Aorta (tissue), 5 donors: ENCODE results near the gene APOB. TPM values are rescaled to one million over a fixed set of nuclear protein-coding genes. Genes with fewer than 3 reads are reported as not detected.

Experiments
- ATAC-seq: fragments of 200-7000 bp; cut with Tn5 transposase; one replicate; pipeline ENCODE4 v1.9.1; 2022; ENCODE audit warnings: moderate library complexity; ENCODE audit not compliant: low FRiP score
- DNase-seq, 2 donors: peaks; one replicate each; pipeline ENCODE4 v3.0.0-alpha.2; 2020
- H3K27ac ChIP-seq, 2 donors: one replicate each; pipeline ENCODE4 v1.5.1; 2013; ENCODE audit warnings: low read length in 2 of 2, mild to moderate bottlenecking in 2 of 2, moderate library complexity in 2 of 2, control low read depth in 1 of 2, inconsistent platforms in 1 of 2, low read depth in 1 of 2
- H3K27me3 ChIP-seq, 2 donors: one replicate each; pipeline ENCODE4 v1.6.1; 2013; ENCODE audit warnings: control low read depth in 1 of 2, low read length in 1 of 2, mild to moderate bottlenecking in 1 of 2, moderate library complexity in 1 of 2; ENCODE audit not compliant: insufficient read depth in 2 of 2, control insufficient read depth in 1 of 2
- H3K36me3 ChIP-seq, 2 donors: one replicate each; pipeline ENCODE4 v1.6.1; 2013; ENCODE audit warnings: control low read depth in 1 of 2, low read length in 1 of 2, mild to moderate bottlenecking in 1 of 2; ENCODE audit not compliant: insufficient read depth in 2 of 2, control insufficient read depth in 1 of 2
- H3K4me1 ChIP-seq, 2 donors: one replicate each; pipeline ENCODE4 v1.6.1; 2013; ENCODE audit warnings: low read length in 2 of 2, control low read depth in 1 of 2, mild to moderate bottlenecking in 1 of 2, moderate library complexity in 1 of 2; ENCODE audit not compliant: insufficient read depth in 2 of 2, control insufficient read depth in 1 of 2
- H3K4me3 ChIP-seq, 2 donors: one replicate each; pipeline ENCODE4 v1.5.1; 2013; ENCODE audit warnings: low read length in 2 of 2, control low read depth in 1 of 2, mild to moderate bottlenecking in 1 of 2
- H3K9me3 ChIP-seq: one replicate; pipeline ENCODE4 v1.6.1; 2013; ENCODE audit warnings: mild to moderate bottlenecking, low read length; ENCODE audit not compliant: control insufficient read depth
- WGBS, 2 donors: extraction: QIAGEN DNeasy Blood & Tissue Kit; methylation state at CpG; one replicate each; pipeline ENCODE4 v1.1.7; 2013; 5-methylcytosine and 5-hydroxymethylcytosine counted together
- intact Hi-C, 2 donors: fragments of 100-400 bp; cut with DNase I; formaldehyde crosslinking; loops; one replicate each; pipeline versions ENCODE4 v1.14.2 to v1.15.0; 2022
- polyA plus RNA-seq, 2 donors: library from polyadenylated mRNA; stranded (reverse); fragments of 200-250 nt; gene quantifications; one replicate each; pipeline ENCODE4 v1.2.3, GENCODE V29; 2013
- total RNA-seq, 2 donors: library from RNA; stranded (reverse); fragmentation: NEBNext Ultra II Directional; extraction: Animal tissue kit (Norgen Biotek cat#: 25700); gene quantifications; one replicate each; pipeline ENCODE4 v1.2.1, GENCODE V29; 2021
- donor health status: healthy with polysubstance abuse.
- donor health status: Bipolar disorder and iron deficiency.
- donor health status: DM: no; HTN: no; CAD: no.
- donor health status: DM: no; HTN: no; CAD: no.
- donor health status: DM: yes; HTN: yes; CAD: no.

APOB gene
- total and polyA plus RNA-seq, 4 donors = 0.38 to 8.8 (median 5.3) TPM

DNA sequence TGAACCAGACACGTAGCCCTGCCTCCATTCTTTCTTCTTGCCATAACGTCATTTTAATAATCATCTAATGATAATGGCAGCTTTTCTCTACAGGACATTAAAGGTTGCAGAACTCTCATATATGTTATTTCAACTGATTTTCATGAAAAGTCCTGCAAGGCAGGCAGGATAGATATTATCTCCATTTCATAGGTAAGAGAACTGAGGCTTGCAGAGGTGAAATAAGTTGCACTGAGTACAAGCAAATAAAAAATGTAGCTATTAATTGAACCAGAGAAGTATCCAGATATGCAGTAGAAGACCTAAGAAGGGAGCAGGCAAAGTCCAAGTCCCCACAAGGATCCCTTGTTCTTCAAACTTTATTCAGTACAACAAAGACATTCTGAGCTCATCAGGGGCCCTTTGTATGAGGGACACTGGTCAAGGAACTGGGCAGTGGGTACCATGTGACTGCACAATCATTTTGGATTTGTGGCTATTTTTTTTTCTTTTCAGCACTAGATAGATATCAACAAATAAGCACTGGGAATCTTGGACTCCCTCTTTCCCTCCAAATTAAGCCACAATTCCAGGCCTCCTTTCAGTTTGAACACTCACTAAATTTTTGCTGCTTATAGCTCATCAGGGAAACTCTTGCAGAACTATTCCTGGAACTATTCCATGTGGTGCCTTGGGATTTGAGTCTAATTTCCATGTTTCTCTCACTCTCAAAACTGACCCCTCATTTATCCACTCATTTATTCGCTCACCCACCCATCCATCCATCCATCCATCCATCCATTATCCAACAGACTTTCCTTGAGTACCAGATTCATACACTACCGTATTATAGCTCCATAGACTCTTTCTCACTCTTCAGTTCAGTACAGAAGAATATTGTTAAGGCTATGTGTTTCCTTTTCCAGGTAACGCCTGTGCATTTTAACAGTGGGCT is 44.6 kb downstream of the APOB start:
- 94 to 95% methylated on average over 5 of the region's 5 CpGs for WGBS, 2 donors

DNA sequence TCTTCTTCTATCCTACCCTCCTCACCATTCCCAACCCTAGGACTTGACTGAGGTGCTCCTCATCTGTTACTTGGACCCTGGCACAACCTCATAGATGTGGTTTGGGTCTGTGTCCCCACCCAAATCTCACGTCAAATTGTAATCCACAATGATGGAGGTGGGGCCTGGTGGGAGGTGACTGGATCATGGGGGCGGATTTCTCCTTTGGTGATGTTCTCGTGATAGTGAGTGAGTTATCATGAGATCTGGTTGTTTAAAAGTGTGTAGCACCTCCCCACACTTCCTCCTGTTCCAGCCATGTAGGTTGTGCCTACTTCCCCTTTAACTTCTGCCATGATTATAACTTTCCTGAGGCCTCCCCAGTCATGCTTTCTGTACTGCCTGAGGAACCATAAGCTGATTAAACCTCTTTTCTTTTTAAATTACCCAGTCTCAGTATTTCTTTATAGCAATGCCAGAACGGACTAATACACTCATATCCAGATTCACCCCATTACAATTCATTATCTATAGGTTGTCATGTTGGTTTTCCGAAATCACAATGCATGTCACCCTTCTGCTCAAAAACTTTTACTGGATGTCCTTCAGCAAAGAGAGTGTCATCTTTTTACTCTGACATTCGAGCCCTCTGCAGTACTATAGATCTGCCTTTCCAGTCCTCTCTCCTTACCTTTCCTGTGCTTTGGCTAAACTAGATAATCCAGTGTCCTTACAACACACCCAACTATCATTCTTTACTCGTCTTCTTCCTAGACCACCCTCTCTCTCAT is 45.7 kb downstream of the APOB start:
- 93% methylated on average over 7 of the region's 7 CpGs for WGBS, 2 donors
- peaks cover 0 to 4% of the 10 kb centered on the region in 2 donors for H3K36me3 ChIP-seq
- H3K4me3 ChIP-seq = no peak overlapping the region
- DNase-seq (no peak), ATAC-seq (no peak)
- H3K4me1 ChIP-seq = peaks cover 0 to 1% of the 10 kb centered on the region in 2 donors
- peaks cover 3% of the 10 kb centered on the region for H3K9me3 ChIP-seq
- intact Hi-C loops = no loop called here
- no peaks in the 10 kb centered on the region for H3K27me3 ChIP-seq
- no peak overlapping the region for H3K27ac ChIP-seq

More for the DNA sequence above, 44.6 kb downstream of the APOB start:
- intact Hi-C loops = no loop called here
- Histone ChIP-seq H3K4me3 (no peak overlapping the region), H3K9me3 (peaks cover 3% of the 10 kb centered on the region), H3K27ac (no peak overlapping the region), H3K36me3 (peaks cover 2 to 4% of the 10 kb centered on the region in 2 donors), H3K4me1 (peaks cover 0 to 1% of the 10 kb centered on the region in 2 donors), H3K27me3 (no peaks in the 10 kb centered on the region)
- DNase-seq (no peak), ATAC-seq (no peak)

DNA sequence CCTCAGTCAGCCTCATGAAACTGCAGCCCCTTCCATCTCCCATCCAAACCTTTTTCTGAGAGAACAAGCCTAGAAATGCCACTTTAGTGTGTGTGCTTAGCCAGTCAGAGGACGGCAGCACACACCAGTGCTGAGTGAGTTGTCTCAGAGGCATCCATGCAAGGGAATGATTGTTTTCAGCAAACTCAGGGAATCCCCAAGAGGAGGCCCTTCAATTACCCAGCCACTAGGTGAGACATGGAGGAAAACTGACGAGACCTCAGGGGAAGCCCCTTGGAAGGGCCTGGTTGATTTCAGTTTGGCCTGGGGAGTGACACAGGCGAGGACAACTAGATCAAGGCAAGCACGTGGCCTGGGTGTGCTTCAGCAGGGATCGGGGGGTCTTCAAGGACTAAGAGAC is 49.7 kb downstream of the APOB start:
- Histone ChIP-seq H3K27ac (peak overlapping the region in 1 of 2 donors; percentile 16), H3K36me3 (no peaks in the 10 kb centered on the region), H3K4me3 (no peak overlapping the region), H3K4me1 (no peaks in the 10 kb centered on the region), H3K9me3 (no peaks in the 10 kb centered on the region), H3K27me3 (no peaks in the 10 kb centered on the region)
- DNase-seq = no peak
- intact Hi-C loops = loop anchor here in 1 of 2 donors (5.0 kb wide), 1 partner anchor 33 kb away; no protein-coding TSS in a partner anchor
- no peak for ATAC-seq
- whole genome bisulfite sequencing, 2 donors = 83 to 84% methylated on average over 5 of the region's 5 CpGs

DNA sequence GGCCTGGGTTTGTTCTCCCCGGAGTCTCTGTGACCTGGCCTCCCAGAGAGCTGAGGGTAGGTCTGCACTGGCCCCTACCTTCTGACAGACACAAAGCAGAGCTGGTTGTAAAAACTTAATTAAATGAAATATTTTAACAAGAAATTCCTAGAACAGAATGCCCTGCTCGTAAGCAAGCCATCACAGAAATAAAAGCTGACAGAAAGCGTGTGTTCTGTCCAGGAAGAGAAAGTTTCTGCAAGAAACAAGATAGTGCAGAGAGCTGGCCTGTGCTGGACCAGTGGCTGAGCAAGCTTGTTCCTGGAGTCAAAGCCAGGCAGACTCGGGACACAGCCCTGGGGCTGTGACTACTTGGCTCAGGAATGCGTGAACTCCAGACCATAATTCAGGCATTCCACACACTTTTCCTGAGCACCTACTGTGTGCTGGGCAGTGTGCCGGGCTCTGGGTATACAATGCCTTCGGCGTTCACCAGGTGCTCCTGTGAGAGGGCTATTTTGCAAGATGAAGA is 51.6 kb downstream of the APOB start:
- peak; percentile 79 to 84 for DNase-seq
- intact Hi-C loops = loop anchor here in 1 of 2 donors (5.0 kb wide), 1 partner anchor 35 kb away; no protein-coding TSS in a partner anchor
- peak; percentile 79 for ATAC-seq
- no peaks in the 10 kb centered on the region for H3K36me3 ChIP-seq
- H3K9me3 ChIP-seq = no peaks in the 10 kb centered on the region
- no peaks in the 10 kb centered on the region for H3K27me3 ChIP-seq
- peak overlapping the region; percentile 29 to 94 for H3K27ac ChIP-seq
- no peaks in the 10 kb centered on the region for H3K4me1 ChIP-seq
- 8 to 15% methylated on average over 8 of the region's 8 CpGs for WGBS, 2 donors
- no peak overlapping the region for H3K4me3 ChIP-seq

DNA sequence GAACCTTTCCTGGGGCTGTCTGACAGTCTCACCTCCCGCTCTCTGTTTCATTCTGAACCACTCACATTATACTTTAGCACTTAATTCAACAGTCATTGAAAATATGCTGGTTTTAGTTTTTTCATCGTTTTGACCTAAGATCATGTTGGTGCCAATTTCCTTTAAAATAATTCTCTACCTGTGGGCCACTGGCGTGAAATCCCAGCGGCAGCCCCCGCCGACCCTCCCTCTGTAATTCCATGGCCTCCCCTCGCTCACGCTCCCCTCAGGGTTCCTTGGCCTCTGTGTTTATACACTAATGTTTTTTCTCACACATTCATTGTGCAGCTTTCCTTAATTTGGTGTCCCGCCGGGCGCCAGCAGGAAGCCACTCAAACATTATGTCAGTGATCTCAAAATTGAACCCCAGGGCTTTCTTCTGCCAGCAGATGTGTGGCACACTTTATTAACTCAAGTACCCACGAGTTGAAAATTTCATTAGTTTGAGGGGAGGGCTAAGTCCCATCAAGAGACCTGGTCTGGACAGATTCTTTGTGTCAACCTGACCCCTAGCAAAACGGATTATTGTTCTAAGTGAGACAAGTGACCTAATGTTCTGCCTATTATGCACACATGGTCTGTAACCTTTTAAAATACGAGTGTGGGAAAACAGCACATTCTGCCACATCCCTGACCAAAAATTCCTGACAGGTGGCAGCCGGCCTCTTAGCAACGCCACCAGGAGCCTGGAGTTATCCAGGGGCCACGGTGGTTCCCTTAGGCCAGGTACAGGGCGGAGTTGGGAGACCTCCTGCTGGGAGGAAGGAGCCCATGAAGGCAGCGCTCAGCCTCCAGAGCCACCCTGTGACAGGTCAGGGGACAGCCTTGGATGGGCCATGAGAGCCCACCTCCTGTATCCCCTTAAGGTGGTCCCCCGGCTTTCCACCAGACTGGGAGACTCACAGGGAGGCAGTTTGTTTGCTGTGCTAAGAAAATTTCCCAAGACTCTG is 53.1 kb downstream of the APOB start:
- WGBS, 2 donors = 85 to 87% methylated on average over 20 of the region's 20 CpGs
- no peaks in the 10 kb centered on the region for H3K9me3 ChIP-seq
- H3K36me3 ChIP-seq = no peaks in the 10 kb centered on the region
- H3K4me1 ChIP-seq = no peaks in the 10 kb centered on the region
- no peak for ATAC-seq
- H3K27ac ChIP-seq = peak overlapping the region in 1 of 2 donors; percentile 94
- no peak for DNase-seq
- no peaks in the 10 kb centered on the region for H3K27me3 ChIP-seq
- no peak overlapping the region for H3K4me3 ChIP-seq
- intact Hi-C loops = loop anchor here in 1 of 2 donors (5.0 kb wide), 1 partner anchor 37 kb away; no protein-coding TSS in a partner anchor

DNA sequence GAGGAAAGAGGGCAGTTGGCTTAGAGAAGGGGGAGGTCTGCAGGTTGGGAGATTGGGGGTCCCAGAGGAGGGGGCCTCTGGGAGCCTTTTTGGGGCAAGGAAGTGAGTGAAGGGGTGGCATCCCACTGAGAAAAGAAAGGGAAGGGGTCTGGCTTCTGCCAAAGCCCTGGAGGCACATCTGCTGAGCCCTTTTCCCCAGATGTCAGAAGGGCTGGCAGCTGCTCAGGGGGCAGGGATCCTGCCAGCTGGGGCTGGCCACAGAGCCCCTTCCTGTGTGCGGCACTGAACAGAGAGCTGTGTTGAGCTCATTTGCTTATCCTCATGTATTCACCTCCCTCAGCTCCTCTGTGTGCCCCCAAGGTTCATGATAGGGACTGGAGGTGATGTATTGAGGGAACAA is 54.5 kb downstream of the APOB start:
- intact Hi-C loops = no loop called here
- Histone ChIP-seq H3K4me1 (no peaks in the 10 kb centered on the region), H3K36me3 (no peaks in the 10 kb centered on the region), H3K27ac (no peak overlapping the region), H3K9me3 (no peaks in the 10 kb centered on the region), H3K27me3 (no peaks in the 10 kb centered on the region), H3K4me3 (no peak overlapping the region)
- WGBS, 2 donors = 25 to 63% methylated on average over 1 of the region's 1 CpG
- no peak for DNase-seq
- no peak for ATAC-seq

DNA sequence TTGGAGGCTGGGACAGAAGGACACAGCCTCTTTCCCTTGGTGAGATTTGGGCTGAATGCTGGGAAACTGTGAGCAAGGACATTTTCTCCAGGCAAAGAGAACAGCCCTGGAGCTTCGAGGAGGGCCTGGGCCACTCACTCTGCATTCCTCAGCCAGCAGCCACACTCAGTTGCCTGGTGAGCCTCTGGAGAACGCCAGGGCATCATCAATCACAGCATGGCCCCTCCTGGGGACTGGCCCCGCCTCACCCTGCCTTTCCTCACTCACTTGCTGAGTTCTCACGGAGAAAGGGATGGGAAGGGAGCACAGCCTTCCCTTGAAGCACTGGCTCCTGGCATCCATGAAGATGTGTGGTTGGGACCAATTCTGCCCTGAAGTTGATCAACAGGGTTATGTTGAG is 55.0 kb downstream of the APOB start:
- no peak overlapping the region for H3K4me3 ChIP-seq
- no peaks in the 10 kb centered on the region for H3K36me3 ChIP-seq
- no peaks in the 10 kb centered on the region for H3K27me3 ChIP-seq
- no peak for DNase-seq
- 40 to 68% methylated on average over 4 of the region's 4 CpGs for WGBS, 2 donors
- peaks cover 0 to 2% of the 10 kb centered on the region in 2 donors for H3K4me1 ChIP-seq
- ATAC-seq = no peak
- intact Hi-C loops = no loop called here
- no peaks in the 10 kb centered on the region for H3K9me3 ChIP-seq
- no peak overlapping the region for H3K27ac ChIP-seq
